Measurements from ENCODE around the gene SLFNL1. TPM values are rescaled to one million over a fixed set of nuclear protein-coding genes. Genes with fewer than 3 reads are reported as not detected.

The SLFNL1 gene
- total and polyA plus RNA-seq, 2 experiments from 2014 or later, result 0.11 to 0.21 TPM

GRCh38 chr1:41032147-41032546 lies 10.6 kb upstream of the SLFNL1 start:
- H3K4me3 ChIP-seq, result no peak overlapping the region
- H2AFZ ChIP-seq, result no peak overlapping the region
- 96 to 100% methylated on average over 2 of the region's 2 CpGs for WGBS, 2 experiments (ENCODE audit: low coverage in 1 of 2, low lambda C conversion rate in 2 of 2, missing lambda C conversion rate in 2 of 2)
- no peaks in the 10 kb centered on the region for H3F3A ChIP-seq (ENCODE audit: insufficient read depth)
- no peaks in the 10 kb centered on the region for H3K9me2 ChIP-seq (ENCODE audit: insufficient read depth)
- no peak for DNase-seq
- no peak overlapping the region for H3K27ac ChIP-seq
- H3K9me3 ChIP-seq (ENCODE audit: low read depth), result no peaks in the 10 kb centered on the region
- in situ Hi-C loops (cut with MboI), result no loop called here
- H3K4me1 ChIP-seq (ENCODE audit: insufficient read depth), result no peaks in the 10 kb centered on the region
- no peaks in the 10 kb centered on the region for H3K27me3 ChIP-seq (replicated peaks; ENCODE audit: insufficient read depth)
- TF ChIP-seq EZH2 (IDR thresholded peaks at IDR 0.05; ENCODE audit: insufficient read depth, poor library complexity, severe bottlenecking) (no peak), EZH2phosphoT487 (IDR thresholded peaks at IDR 0.05; ENCODE audit: insufficient read depth, low read depth) (no peak)
- H3K9ac ChIP-seq, result no peak overlapping the region
- no peaks in the 10 kb centered on the region for H4K20me1 ChIP-seq (ENCODE audit: insufficient read depth)
- H3K79me2 ChIP-seq (ENCODE audit: insufficient read depth), result no peaks in the 10 kb centered on the region
- H3K4me2 ChIP-seq (ENCODE audit: unreplicated experiment), result no peak overlapping the region
- no peaks in the 10 kb centered on the region for H3K36me3 ChIP-seq (ENCODE audit: low read depth)

GRCh38 chr1:41030872-41031616 lies 9.5 kb upstream of the SLFNL1 start:
- Histone ChIP-seq H3K4me3 (no peak overlapping the region), H3K79me2 (ENCODE audit: insufficient read depth) (no peaks in the 10 kb centered on the region), H3K4me1 (ENCODE audit: insufficient read depth) (no peaks in the 10 kb centered on the region), H3K4me2 (ENCODE audit: unreplicated experiment) (no peak overlapping the region), H3K36me3 (ENCODE audit: low read depth) (no peaks in the 10 kb centered on the region), H3F3A (ENCODE audit: insufficient read depth) (no peaks in the 10 kb centered on the region), H2AFZ (no peak overlapping the region), H3K9ac (no peak overlapping the region), H3K27ac (no peak overlapping the region), H3K27me3 (replicated peaks; ENCODE audit: insufficient read depth) (no peaks in the 10 kb centered on the region), H4K20me1 (ENCODE audit: insufficient read depth) (no peaks in the 10 kb centered on the region), H3K9me2 (ENCODE audit: insufficient read depth) (no peaks in the 10 kb centered on the region), H3K9me3 (ENCODE audit: low read depth) (no peaks in the 10 kb centered on the region)
- no peak for DNase-seq
- TF ChIP-seq EZH2 (IDR thresholded peaks at IDR 0.05; ENCODE audit: insufficient read depth, poor library complexity, severe bottlenecking) (no peak), EZH2phosphoT487 (IDR thresholded peaks at IDR 0.05; ENCODE audit: insufficient read depth, low read depth) (no peak)
- in situ Hi-C loops (cut with MboI), result no loop called here
- 97 to 99% methylated on average over 8 of the region's 8 CpGs for WGBS, 2 experiments (ENCODE audit: low coverage in 1 of 2, low lambda C conversion rate in 2 of 2, missing lambda C conversion rate in 2 of 2)

GRCh38 chr1:41028034-41028642 lies 6.6 kb upstream of the SLFNL1 start:
- H3K4me3 ChIP-seq, result no peak overlapping the region
- no peak overlapping the region for H3K27ac ChIP-seq
- in situ Hi-C loops (cut with MboI), result no loop called here
- H3K79me2 ChIP-seq (ENCODE audit: insufficient read depth), result no peaks in the 10 kb centered on the region
- H3K9ac ChIP-seq, result no peak overlapping the region
- H3K27me3 ChIP-seq (replicated peaks; ENCODE audit: insufficient read depth), result no peaks in the 10 kb centered on the region
- no peak overlapping the region for H3K4me2 ChIP-seq (ENCODE audit: unreplicated experiment)
- H4K20me1 ChIP-seq (ENCODE audit: insufficient read depth), result no peaks in the 10 kb centered on the region
- no peaks in the 10 kb centered on the region for H3K36me3 ChIP-seq (ENCODE audit: low read depth)
- no peak for TF ChIP-seq EZH2phosphoT487 (IDR thresholded peaks at IDR 0.05; ENCODE audit: insufficient read depth, low read depth)
- no peak for TF ChIP-seq EZH2 (IDR thresholded peaks at IDR 0.05; ENCODE audit: insufficient read depth, poor library complexity, severe bottlenecking)
- no peaks in the 10 kb centered on the region for H3F3A ChIP-seq (ENCODE audit: insufficient read depth)
- no peaks in the 10 kb centered on the region for H3K4me1 ChIP-seq (ENCODE audit: insufficient read depth)
- no peak for DNase-seq
- H2AFZ ChIP-seq, result no peak overlapping the region
- no peaks in the 10 kb centered on the region for H3K9me3 ChIP-seq (ENCODE audit: low read depth)
- WGBS, 2 experiments (ENCODE audit: low coverage in 1 of 2, low lambda C conversion rate in 2 of 2, missing lambda C conversion rate in 2 of 2), result 98% methylated on average over 10 of the region's 10 CpGs
- no peaks in the 10 kb centered on the region for H3K9me2 ChIP-seq (ENCODE audit: insufficient read depth)

GRCh38 chr1:41025979-41026819 lies 4.7 kb upstream of the SLFNL1 start:
- no peak for TF ChIP-seq EZH2phosphoT487 (IDR thresholded peaks at IDR 0.05; ENCODE audit: insufficient read depth, low read depth)
- TF ChIP-seq EZH2 (IDR thresholded peaks at IDR 0.05; ENCODE audit: insufficient read depth, poor library complexity, severe bottlenecking), result no peak
- Histone ChIP-seq H3K27ac (no peak overlapping the region), H3K9me3 (ENCODE audit: low read depth) (no peaks in the 10 kb centered on the region), H3K9ac (no peak overlapping the region), H3K4me1 (ENCODE audit: insufficient read depth) (no peaks in the 10 kb centered on the region), H3F3A (ENCODE audit: insufficient read depth) (no peaks in the 10 kb centered on the region), H2AFZ (no peak overlapping the region), H3K27me3 (replicated peaks; ENCODE audit: insufficient read depth) (no peaks in the 10 kb centered on the region), H3K79me2 (ENCODE audit: insufficient read depth) (no peaks in the 10 kb centered on the region), H4K20me1 (ENCODE audit: insufficient read depth) (no peaks in the 10 kb centered on the region), H3K9me2 (ENCODE audit: insufficient read depth) (no peaks in the 10 kb centered on the region), H3K36me3 (ENCODE audit: low read depth) (no peaks in the 10 kb centered on the region), H3K4me3 (no peak overlapping the region), H3K4me2 (ENCODE audit: unreplicated experiment) (no peak overlapping the region)
- DNase-seq, result no peak
- in situ Hi-C loops (cut with MboI), result no loop called here
- WGBS, 2 experiments (ENCODE audit: low coverage in 1 of 2, low lambda C conversion rate in 2 of 2, missing lambda C conversion rate in 2 of 2), result 95 to 100% methylated on average over 4 of the region's 4 CpGs
